Adrenal gland (tissue), 12 donors: ENCODE measurements around the gene TUT4. TPM values are rescaled to one million over a fixed set of nuclear protein-coding genes. Genes with fewer than 3 reads are reported as not detected.
"Not testable (repeated sequence)": the region's sequence is repeated elsewhere in the genome, so short reads cannot be mapped to it uniquely, and the experiment has no call there.

Experiments used
- DNase-seq, 7 donors: peaks; one replicate each; pipeline ENCODE4 v3.0.0-alpha.2; 2019 to 2020
- H3K27ac ChIP-seq, 5 donors: fragments of 200-600 bp; sonication (generic) in 4 of 5; 1 replicate in 3 of 5; 2 replicates in 2 of 5; pipeline versions ENCODE4 v1.5.1 to v1.8.0; 2016 to 2020; ENCODE audit warnings: mild to moderate bottlenecking in 1 of 5
- H3K27me3 ChIP-seq: fragments of 200-600 bp; 2 replicates; pipeline ENCODE4 v1.8.0; 2021
- H3K36me3 ChIP-seq, 2 donors: fragments of 200-600 bp; replicated peaks in 1 of 2; 1 replicate in 1 of 2; 2 replicates in 1 of 2; pipeline versions ENCODE4 v1.5.1 to v1.8.0; 2018 to 2022
- H3K4me1 ChIP-seq, 2 donors: fragments of 200-600 bp; replicated peaks in 1 of 2; 1 replicate in 1 of 2; 2 replicates in 1 of 2; pipeline versions ENCODE4 v1.5.1 to v1.8.0; 2018 to 2021
- H3K4me3 ChIP-seq, 4 donors: fragments of 200-600 bp; sonication (generic) in 3 of 4; one replicate each; pipeline ENCODE4 v1.5.1; 2016 to 2018
- H3K9me3 ChIP-seq, 3 donors: fragments of 200-600 bp; sonication (generic) in 1 of 3; replicated peaks in 1 of 3; 1 replicate in 2 of 3; 2 replicates in 1 of 3; pipeline versions ENCODE4 v1.5.1 to v1.8.0; 2016 to 2021
- CTCF ChIP-seq, 6 experiments: fragments of 450-650 bp in 4 of 6; fragments of 200-600 bp in 2 of 6; sonication (generic) in 1 of 6; IDR thresholded peaks; 1 replicate in 5 of 6; 2 replicates in 1 of 6; pipeline versions ENCODE4 v1.5.1 to v1.8.0; 2016 to 2021; ENCODE audit warnings: antibody characterized with exemption in 6 of 6, mild to moderate bottlenecking in 2 of 6, moderate library complexity in 1 of 6
- POLR2A ChIP-seq, 2 donors: fragments of 450-650 bp; IDR thresholded peaks; one replicate each; pipeline ENCODE4 v1.6.1; 2017; ENCODE audit warnings: antibody characterized with exemption in 2 of 2, mild to moderate bottlenecking in 2 of 2, moderate library complexity in 1 of 2
- WGBS, 4 donors: extraction: QIAGEN DNeasy Blood & Tissue Kit in 2 of 4; methylation state at CpG; one replicate each; pipeline versions ENCODE4 v1.1.5 to v1.1.7; 2013 to 2017; 5-methylcytosine and 5-hydroxymethylcytosine counted together
- intact Hi-C, 2 donors: fragments of 100-400 bp; cut with DNase I; formaldehyde crosslinking; loops; one replicate each; pipeline versions ENCODE4 v1.14.1 to v1.15.0; 2022 to 2023
- polyA plus RNA-seq, 3 donors: library from polyadenylated mRNA; stranded (reverse); fragments of 200-250 nt in 2 of 3; fragments of 350-450 nt in 1 of 3; fragmentation: Illumina TruSeq in 1 of 3; extraction: RNeasy Lipid Tissue Mini Kit (QIAGEN cat#74804) in 1 of 3; gene quantifications; one replicate each; pipeline ENCODE4 v1.2.3, GENCODE V29; 2013 to 2014
- total RNA-seq, 9 donors: library from RNA; depleted of rRNA in 4 of 9; stranded (reverse); fragments of >200 nt in 4 of 9; fragments of 120-200 nt in 1 of 9; fragmentation: NEBNext Ultra II Directional in 1 of 9; extraction: Animal tissue kit (Norgen Biotek cat#: 25700) in 1 of 9; gene quantifications; one replicate each; pipeline versions ENCODE4 v1.1.0 to v1.2.4, GENCODE V29; 2013 to 2023
- donor health status: healthy with polysubstance abuse.
- donor health status: Bipolar disorder and iron deficiency.
- donor health status: DM: yes; HTN: yes; CAD: no.
- donor health status: DM: no; HTN: no; CAD: no.
- donor health status: DM: no; HTN: no; CAD: no.
- donor health status: DM: yes; HTN: yes; CAD: no.

The TUT4 gene
- total and polyA plus RNA-seq, 12 donors: 29.7 to 80.9 (median 66.1) TPM

GRCh38 chr1:52580283-52580682 is 27.4 kb upstream of the TUT4 start:
- Histone ChIP-seq H3K4me1 (no peaks in the 10 kb centered on the region), H3K36me3 (no peaks in the 10 kb centered on the region), H3K27me3 (no peaks in the 10 kb centered on the region), H3K9me3 (no peaks in the 10 kb centered on the region), H3K27ac (no peak overlapping the region), H3K4me3 (no peak overlapping the region)
- no peak for DNase-seq
- intact Hi-C loops: no loop called here
- TF ChIP-seq CTCF (IDR thresholded peaks at IDR 0.05) (no peak), POLR2A (IDR thresholded peaks at IDR 0.05) (no peak)
- 85 to 93% (median 87%) methylated on average over 3 of the region's 3 CpGs for WGBS, 4 donors

- H3K4me1 ChIP-seq: no peaks in the 10 kb centered on the region
- intact Hi-C loops: no loop called here
- no peak overlapping the region for H3K4me3 ChIP-seq
- DNase-seq: no peak
- H3K27me3 ChIP-seq: no peaks in the 10 kb centered on the region
- WGBS, 4 donors: 13 to 26% (median 22%) methylated on average over 2 of the region's 2 CpGs
- H3K27ac ChIP-seq: no peak overlapping the region
- H3K9me3 ChIP-seq: no peaks in the 10 kb centered on the region
- H3K36me3 ChIP-seq: no peaks in the 10 kb centered on the region
- TF ChIP-seq CTCF (IDR thresholded peaks at IDR 0.05) (no peak), POLR2A (IDR thresholded peaks at IDR 0.05) (no peak)
Measured at GRCh38 chr1:52579415-52579814, 26.5 kb upstream of the TUT4 start.

- H3K27me3 ChIP-seq, H3K36me3 ChIP-seq, H3K27ac ChIP-seq, H3K4me1 ChIP-seq, H3K9me3 ChIP-seq, intact Hi-C loops, H3K4me3 ChIP-seq: not testable (repeated sequence)
- WGBS, 4 donors: 47 to 73% (median 61%) methylated on average over 3 of the region's 3 CpGs
- peak in 1 of 7 donors; percentile 21 for DNase-seq
Measured at GRCh38 chr1:52578066-52578465, 25.2 kb upstream of the TUT4 start.

GRCh38 chr1:52576074-52576473 is 23.2 kb upstream of the TUT4 start:
- TF ChIP-seq POLR2A (IDR thresholded peaks at IDR 0.05) (no peak), CTCF (IDR thresholded peaks at IDR 0.05) (no peak)
- H3K36me3 ChIP-seq: no peaks in the 10 kb centered on the region
- no peaks in the 10 kb centered on the region for H3K27me3 ChIP-seq
- WGBS, 4 donors: 88 to 96% (median 92%) methylated on average over 1 of the region's 1 CpG
- H3K27ac ChIP-seq: no peak overlapping the region
- intact Hi-C loops: no loop called here
- H3K9me3 ChIP-seq: no peaks in the 10 kb centered on the region
- DNase-seq: no peak
- no peak overlapping the region for H3K4me3 ChIP-seq
- H3K4me1 ChIP-seq: no peaks in the 10 kb centered on the region

GRCh38 chr1:52574594-52574993 is 21.7 kb upstream of the TUT4 start:
- H3K9me3 ChIP-seq: no peaks in the 10 kb centered on the region
- no peak overlapping the region for H3K4me3 ChIP-seq
- TF ChIP-seq CTCF (IDR thresholded peaks at IDR 0.05) (no peak), POLR2A (IDR thresholded peaks at IDR 0.05) (no peak)
- no peaks in the 10 kb centered on the region for H3K4me1 ChIP-seq
- no peaks in the 10 kb centered on the region for H3K27me3 ChIP-seq
- H3K27ac ChIP-seq: peak overlapping the region in 2 of 5 donors; percentile 2 to 42
- WGBS, 4 donors: 45 to 63% (median 48%) methylated on average over 2 of the region's 2 CpGs
- DNase-seq: peak in 6 of 7 donors; percentile 27 to 60 (median 44)
- intact Hi-C loops: no loop called here
- H3K36me3 ChIP-seq: no peaks in the 10 kb centered on the region
